ENCODE data around the gene MAMDC4.
"Not testable (repeated sequence)": the region's sequence is repeated elsewhere in the genome, so short reads cannot be mapped to it uniquely, and the experiment has no call there.

The MAMDC4 gene

DNA sequence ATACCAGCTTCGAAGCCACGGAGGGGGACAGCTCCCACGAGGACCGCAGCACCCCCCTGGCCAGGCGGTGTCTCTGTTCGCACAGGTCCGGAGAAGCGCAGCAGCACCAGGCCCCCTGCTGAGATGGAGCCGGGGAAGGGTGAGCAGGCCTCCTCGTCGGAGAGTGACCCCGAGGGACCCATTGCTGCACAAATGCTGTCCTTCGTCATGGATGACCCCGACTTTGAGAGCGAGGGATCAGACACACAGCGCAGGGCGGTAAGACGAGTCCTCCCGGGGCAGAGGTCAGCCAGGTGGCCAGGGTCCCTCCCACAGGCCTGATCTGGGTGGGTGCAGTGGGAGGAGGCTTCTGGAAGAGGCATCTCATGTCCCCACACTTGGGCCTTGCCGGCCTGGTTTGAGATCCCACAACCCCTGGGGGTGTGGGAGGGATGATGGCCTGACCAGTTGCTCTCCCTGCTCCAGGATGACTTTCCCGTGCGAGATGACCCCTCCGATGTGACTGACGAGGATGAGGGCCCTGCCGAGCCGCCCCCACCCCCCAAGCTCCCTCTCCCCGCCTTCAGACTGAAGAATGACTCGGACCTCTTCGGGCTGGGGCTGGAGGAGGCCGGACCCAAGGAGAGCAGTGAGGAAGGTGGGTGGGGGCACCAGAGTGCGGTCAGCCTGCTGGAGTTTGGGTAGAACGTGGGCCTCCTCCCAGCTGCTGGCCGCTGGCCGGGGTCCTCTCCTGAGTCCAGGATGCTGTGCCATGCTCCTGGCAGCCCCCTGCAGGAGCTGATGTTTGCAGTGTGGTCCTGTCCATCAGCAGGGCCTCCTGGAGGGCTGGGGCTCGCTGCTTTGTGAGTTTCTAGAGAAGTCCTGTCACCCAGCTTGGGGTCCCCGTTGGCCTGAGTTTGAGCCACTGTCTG lies 12.7 kb upstream of the MAMDC4 start:
- no peak for DNase-seq (ENCODE audit: low spot score)

GRCh38 chr9:136840140-136840876 lies 11.8 kb upstream of the MAMDC4 start:
- DNase-seq (ENCODE audit: low spot score) = no peak

DNA sequence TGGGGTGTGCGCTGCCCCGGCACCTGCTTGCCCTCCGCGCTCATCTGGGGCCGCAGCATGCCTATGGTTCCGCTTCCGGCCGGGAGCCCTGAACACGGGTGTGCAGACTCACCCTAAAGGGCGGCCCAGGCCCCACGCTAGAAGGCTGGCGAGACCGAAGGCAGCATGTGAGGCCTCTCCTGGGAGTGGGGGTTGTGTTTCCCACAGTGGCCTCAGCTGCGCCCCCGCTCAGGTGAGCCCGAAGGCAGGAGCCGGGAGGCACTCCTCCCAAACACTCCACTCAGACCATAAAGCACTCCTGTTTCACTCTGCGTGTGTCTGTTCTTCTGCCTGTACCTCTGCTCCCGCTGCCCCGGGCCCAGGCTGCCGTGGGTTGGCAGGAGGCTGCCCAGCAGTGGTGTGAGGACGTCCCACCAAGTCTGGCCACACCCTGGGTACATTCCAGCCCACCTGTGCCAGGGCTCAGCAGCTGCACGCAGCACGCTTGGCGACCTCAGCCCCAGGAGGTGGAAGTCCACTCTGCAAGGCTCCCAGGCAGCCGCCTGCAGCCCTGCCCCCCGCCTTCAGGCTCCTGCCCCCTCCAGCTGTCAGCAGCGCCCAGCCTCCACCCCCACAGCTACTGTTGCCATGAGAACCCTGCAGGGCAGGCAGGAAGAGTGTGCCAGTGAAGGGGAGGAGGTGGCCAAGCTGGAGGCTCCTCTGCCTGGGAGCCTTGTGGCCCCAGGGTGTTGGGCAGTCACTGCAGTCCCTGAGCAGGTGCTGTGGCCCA lies 11.1 kb upstream of the MAMDC4 start:
- peak; percentile 75 for DNase-seq (ENCODE audit: low spot score)

DNA sequence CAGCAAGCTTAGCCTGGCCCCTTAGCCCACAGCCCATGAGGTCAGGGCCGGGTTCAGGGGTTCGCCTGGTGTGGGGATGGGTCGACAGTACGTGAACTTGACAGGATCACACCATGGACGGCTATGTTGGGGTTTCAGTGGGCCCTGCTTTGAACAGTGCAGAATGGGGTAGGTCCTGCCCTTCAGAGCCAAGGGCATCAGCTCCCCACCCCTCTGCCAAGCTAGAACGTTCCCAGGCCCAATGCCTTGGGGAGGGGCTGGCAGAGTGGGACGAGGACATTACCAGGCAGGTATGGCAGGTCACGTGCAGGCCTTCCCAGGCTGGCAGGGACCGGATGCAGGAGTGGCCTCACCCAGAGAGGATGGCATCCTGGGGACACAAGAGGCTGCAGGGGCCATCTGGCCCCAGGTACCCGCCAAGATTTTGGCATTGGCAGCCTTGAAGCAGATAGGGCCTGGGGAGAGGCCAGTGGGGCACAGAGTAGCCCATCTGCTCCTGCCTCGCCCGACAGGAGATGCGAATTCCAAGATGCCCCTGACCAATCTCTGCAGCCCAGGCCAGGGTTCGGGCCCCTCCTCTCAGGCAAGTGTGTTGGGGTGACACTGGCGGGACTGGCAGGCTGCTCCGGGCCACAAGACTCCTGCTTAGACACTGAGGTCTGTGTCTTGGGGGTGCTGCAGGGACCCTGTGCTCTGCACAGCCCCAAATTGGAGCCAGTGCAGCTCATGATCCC lies 10.3 kb upstream of the MAMDC4 start:
- not testable (repeated sequence) for DNase-seq (ENCODE audit: low spot score)

GRCh38 chr9:136842380-136842948 lies 9.7 kb upstream of the MAMDC4 start, which contains the start of gene AJM1:
Gene AJM1 (plus strand): TSS chr9:136842478. CDS start chr9:136844415, 1,937 bp downstream.
- DNase-seq (ENCODE audit: low spot score) = peak; percentile 84

GRCh38 chr9:136843159-136843800 lies 8.9 kb upstream of the MAMDC4 start:
- not testable (repeated sequence) for DNase-seq (ENCODE audit: low spot score)

- DNase-seq (ENCODE audit: low spot score) = not testable (repeated sequence)
Observed at GRCh38 chr9:136843801-136844740, 8.1 kb upstream of the MAMDC4 start.

- no peak for DNase-seq (ENCODE audit: low spot score)
Observed at GRCh38 chr9:136844761-136845464, 7.2 kb upstream of the MAMDC4 start.

DNA sequence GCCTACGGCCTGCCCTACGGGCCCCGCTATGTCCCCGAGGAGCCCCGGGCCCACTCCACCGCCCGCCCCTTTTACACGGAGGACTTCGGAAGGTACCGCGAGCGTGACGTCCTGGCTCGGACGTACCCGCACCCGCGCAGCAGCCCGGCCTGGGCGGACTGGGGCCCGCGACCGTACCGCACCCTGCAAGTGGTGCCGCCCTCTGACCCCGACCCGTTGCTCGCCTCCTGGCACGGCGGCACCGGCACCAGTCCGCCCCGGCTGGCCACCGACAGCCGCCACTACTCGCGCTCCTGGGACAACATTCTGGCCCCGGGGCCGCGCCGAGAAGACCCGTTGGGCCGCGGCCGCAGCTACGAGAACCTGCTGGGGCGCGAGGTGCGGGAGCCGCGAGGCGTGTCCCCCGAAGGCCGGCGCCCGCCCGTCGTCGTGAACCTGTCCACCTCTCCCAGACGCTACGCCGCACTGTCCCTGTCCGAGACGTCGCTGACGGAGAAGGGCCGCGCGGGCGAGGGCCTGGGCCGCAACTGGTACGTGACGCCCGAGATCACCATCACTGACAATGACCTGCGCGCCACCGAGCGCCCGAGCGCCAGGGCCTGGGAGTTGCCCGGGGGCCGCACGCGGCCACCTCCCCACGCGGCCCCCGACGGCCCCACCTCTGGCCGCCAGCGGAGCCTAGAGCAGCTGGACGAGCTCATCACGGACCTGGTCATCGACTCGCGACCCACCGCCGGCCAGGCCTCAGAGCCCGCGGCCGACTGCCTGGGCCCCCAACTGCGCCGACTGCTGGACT lies 6.5 kb upstream of the MAMDC4 start:
- DNase-seq (ENCODE audit: low spot score) = no peak

GRCh38 chr9:136846376-136847087 lies 5.6 kb upstream of the MAMDC4 start:
- DNase-seq (ENCODE audit: low spot score) = no peak

DNA sequence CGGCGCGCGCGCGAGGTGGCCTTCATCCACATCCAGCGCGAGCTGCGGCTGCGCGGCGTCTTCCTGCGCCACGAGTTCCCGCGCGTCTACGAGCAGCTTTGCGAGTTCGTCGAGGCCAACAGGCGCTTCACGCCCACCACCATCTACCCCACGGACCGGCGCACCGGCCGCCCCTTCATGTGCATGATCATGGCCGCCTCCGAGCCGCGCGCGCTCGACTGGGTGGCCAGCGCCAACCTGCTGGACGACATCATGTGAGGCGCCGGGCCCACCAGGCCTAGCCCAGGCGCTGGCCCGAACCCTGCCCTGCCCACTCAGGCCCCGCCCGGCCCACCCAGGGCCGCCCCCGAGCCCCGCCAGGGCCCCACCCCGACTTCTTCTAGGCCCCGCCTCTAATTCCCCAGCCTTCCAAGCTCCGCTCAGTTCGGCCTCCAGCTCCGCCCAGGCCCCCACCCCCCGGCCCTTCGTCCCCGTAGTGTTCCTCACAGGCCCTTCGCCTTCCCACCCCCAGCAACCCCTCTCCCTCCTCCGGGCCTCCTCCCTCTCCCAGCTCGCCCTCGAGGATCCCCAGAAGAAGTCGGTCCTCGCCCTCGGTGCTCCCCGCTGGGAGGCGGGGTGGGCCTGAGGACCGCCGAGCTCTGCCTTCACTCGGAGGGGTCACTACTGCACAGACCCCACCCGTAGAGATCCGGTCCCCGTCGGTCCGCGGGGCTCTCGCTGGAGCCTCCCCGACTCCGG lies 4.9 kb upstream of the MAMDC4 start:
- DNase-seq (ENCODE audit: low spot score) = peak; percentile 69

- peak; percentile 78 for DNase-seq (ENCODE audit: low spot score)
Observed at GRCh38 chr9:136847826-136848392, 4.2 kb upstream of the MAMDC4 start.

DNA sequence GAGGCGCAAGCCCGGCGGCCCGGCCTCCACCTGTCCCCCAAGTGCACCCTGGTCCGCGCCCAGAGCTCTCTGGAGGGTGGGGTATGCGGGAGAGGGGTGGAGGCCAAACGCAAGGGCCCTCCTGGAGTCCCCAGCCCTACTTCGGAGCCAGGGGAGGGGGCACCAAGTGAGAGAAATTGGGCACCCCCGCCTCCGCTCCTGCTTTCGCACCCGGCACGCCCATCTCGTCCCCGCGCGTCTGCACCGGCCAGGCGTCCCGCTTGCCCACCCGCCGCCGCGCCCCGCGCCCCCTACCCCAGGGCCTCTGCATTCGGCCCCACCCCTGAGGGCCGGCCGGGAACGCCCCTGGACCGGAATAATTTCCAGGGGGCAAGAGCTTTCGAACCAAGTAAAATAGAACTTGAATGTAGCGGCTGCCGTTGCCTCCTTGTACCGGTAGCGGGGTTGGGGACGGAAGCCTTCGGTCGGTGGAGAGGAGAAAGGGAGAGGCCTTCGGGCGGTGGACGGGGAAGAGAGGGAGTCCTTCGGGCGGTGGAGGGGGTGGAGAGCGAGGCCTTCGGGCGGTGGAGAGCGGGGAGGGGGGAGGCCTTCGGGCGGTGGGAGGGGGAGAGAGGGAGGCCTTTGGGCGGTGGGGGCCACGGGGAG lies 3.6 kb upstream of the MAMDC4 start:
- DNase-seq (ENCODE audit: low spot score) = peak; percentile 79

DNA sequence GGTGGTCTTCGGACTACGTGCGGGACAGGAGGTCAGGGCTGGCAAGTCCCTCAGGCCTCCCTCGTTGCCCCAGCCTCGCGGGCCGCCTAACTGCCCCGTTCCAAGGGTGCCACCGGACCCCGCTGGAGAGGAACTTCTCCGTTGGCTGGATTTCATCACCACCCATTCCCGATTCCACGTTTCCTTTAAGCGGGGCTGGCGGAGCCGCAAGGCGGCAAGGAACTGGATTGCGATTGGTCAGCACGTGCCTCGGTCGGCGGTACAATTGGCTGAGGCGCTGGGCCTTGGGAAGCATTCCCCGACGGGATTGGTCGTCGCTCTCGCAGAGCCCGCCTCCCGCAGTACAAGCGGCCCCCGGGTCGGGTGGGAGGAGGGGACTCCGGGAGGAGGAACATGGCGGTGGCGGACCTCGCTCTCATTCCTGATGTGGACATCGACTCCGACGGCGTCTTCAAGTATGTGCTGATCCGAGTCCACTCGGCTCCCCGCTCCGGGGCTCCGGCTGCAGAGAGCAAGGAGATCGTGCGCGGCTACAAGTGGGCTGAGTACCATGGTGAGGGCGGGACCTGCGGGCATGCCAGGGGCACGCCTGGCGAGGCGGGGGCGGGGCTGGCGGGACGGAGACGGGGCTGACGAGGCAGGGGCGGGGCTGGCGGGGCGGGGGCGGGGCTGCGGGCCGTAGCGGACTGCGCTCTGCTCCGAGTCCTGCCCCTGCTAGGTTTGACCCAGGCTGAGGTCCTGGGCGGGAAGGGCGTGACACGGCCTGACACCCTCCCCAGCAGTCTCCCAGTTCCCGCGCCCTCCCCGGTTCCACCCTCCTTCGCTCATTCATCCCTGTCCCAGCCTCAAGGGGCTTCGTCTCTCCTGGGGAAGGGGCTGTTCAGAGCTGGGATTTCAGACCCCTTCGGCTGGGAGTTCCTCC lies 2.8 kb upstream of the MAMDC4 start, which contains the start of gene PHPT1:
Gene PHPT1, plus strand, starts transcription at position 372 of the 922 bp plus-strand sequence. Its CDS starts 22 bp downstream, at position 394.
- peak; percentile 97 for DNase-seq (ENCODE audit: low spot score)
